GM12878 (cell line): ENCODE data around the gene BCL11A. TPM values are rescaled to one million over a fixed set of nuclear protein-coding genes. Genes with fewer than 3 reads are reported as not detected.

Experiments used
- ATAC-seq: fragments of 200-7000 bp; cut with Tn5 transposase; 3 replicates; pipeline ENCODE4 v1.9.1; 2020; ENCODE audit warnings: mild to moderate bottlenecking, moderate library complexity
- BruUV-seq: library from RNA; stranded (reverse); fragments of 400-500 nt; replicated peaks from 2 replicates; lab custom pipeline; 2021; lab: Mats Ljungman, UMichigan
- CTCF ChIA-PET: fragments of 300-600 bp; sonication (Branson Sonifier 250); formaldehyde crosslinking; extraction: SDS; loops from one replicate; lab custom pipeline; 2021; ENCODE audit warnings: inconsistent platforms; lab: Yijun Ruan, JAX
- POLR2A ChIA-PET: fragments of 350-600 bp; formaldehyde crosslinking; extraction: SDS; loops from one replicate; lab custom pipeline; 2021; ENCODE audit warnings: inconsistent platforms; lab: Charles Lee
- RAD21 ChIA-PET: fragments of 300-600 bp; sonication (Branson Sonifier 250); formaldehyde crosslinking; loops from one replicate; lab custom pipeline; 2023; ENCODE audit warnings: antibody characterized with exemption; ENCODE audit not compliant: unreplicated experiment; lab: Charles Lee
- SMC1A ChIA-PET: fragments of 300-600 bp; sonication (Branson Sonifier 250); formaldehyde crosslinking; loops from one replicate; lab custom pipeline; 2023; ENCODE audit not compliant: unreplicated experiment, uncharacterized antibody; lab: Charles Lee
- DNase-seq: peaks from one replicate; pipeline ENCODE4 v3.0.0-alpha.2; 2011; ENCODE audit warnings: low read depth, low spot score
- FAIRE-seq: peaks from 3 replicates; lab custom pipeline; 2011; peaks lifted over from hg19 to GRCh38; lab: Jason Lieb, UNC
- H2AFZ ChIP-seq: 2 replicates; pipeline ENCODE4 v1.6.0; 2011; ENCODE audit warnings: low read depth, low read length, control low read depth; ENCODE audit not compliant: control insufficient read depth
- H3K27ac ChIP-seq: 2 replicates; pipeline ENCODE4 v1.5.1; 2011; ENCODE audit warnings: control low read depth; ENCODE audit not compliant: control insufficient read depth, insufficient read depth
- H3K27me3 ChIP-seq, 2 experiments: replicated peaks in 1 of 2; 2 replicates each; pipeline versions ENCODE4 v1.6.0 to v1.6.1; 2011; ENCODE audit warnings: low read length in 1 of 2; ENCODE audit not compliant: control insufficient read depth in 2 of 2, insufficient read depth in 2 of 2
- H3K36me3 ChIP-seq, 2 experiments: 2 replicates each; pipeline ENCODE4 v1.5.1; 2011; ENCODE audit warnings: low read length in 1 of 2; ENCODE audit not compliant: control insufficient read depth in 2 of 2, insufficient read depth in 2 of 2
- H3K4me1 ChIP-seq: 2 replicates; pipeline ENCODE4 v1.6.1; 2011; ENCODE audit warnings: mild to moderate bottlenecking, low read length, moderate library complexity, mixed read lengths; ENCODE audit not compliant: control insufficient read depth, insufficient read depth
- H3K4me2 ChIP-seq: 2 replicates; pipeline ENCODE4 v1.6.0; 2011; ENCODE audit warnings: control low read depth; ENCODE audit not compliant: control insufficient read depth, insufficient read depth
- H3K4me3 ChIP-seq: fragments of 200-600 bp; sonication (generic); 2 replicates; pipeline ENCODE4 v1.5.1; 2016
- H3K79me2 ChIP-seq: 2 replicates; pipeline ENCODE4 v1.6.0; 2011; ENCODE audit warnings: low read length; ENCODE audit not compliant: control insufficient read depth, insufficient read depth
- H3K9ac ChIP-seq: 2 replicates; pipeline ENCODE4 v1.8.0; 2011; ENCODE audit warnings: low read length, control low read depth, mixed read lengths; ENCODE audit not compliant: control insufficient read depth, insufficient read depth
- H3K9me3 ChIP-seq: replicated peaks from 3 replicates; pipeline ENCODE4 v1.5.1; 2011; ENCODE audit warnings: mild to moderate bottlenecking, low read length; ENCODE audit not compliant: control insufficient read depth, insufficient read depth
- H4K20me1 ChIP-seq: 2 replicates; pipeline ENCODE4 v1.6.0; 2011; ENCODE audit not compliant: control insufficient read depth, insufficient read depth
- CHD4 ChIP-seq: fragments of 200-600 bp; sonication (generic); IDR thresholded peaks from 2 replicates; pipeline ENCODE4 v1.6.1; 2016; ENCODE audit warnings: mild to moderate bottlenecking
- HDGF ChIP-seq: fragments of 450-650 bp; IDR thresholded peaks from 2 replicates; pipeline ENCODE4 v1.6.1; 2016; ENCODE audit warnings: antibody characterized with exemption
- MEF2B ChIP-seq: fragments of 450-650 bp; IDR thresholded peaks from 2 replicates; pipeline ENCODE4 v1.6.1; 2018; ENCODE audit warnings: mild to moderate bottlenecking, moderate library complexity; ENCODE audit not compliant: partially characterized antibody, poor library complexity, severe bottlenecking
- MYB ChIP-seq: fragments of 150-350 bp; IDR thresholded peaks from 2 replicates; pipeline ENCODE4 v1.6.1; 2014; ENCODE audit warnings: mild to moderate bottlenecking, low read depth, low read length, borderline replicate concordance
- MYC ChIP-seq: IDR thresholded peaks from 2 replicates; pipeline ENCODE4 v1.6.1; 2011; ENCODE audit warnings: mild to moderate bottlenecking, low read length, moderate library complexity, inconsistent platforms; ENCODE audit not compliant: insufficient read depth, insufficient replicate concordance, insufficient read length, severe bottlenecking
- NFIC ChIP-seq: IDR thresholded peaks from 2 replicates; pipeline ENCODE4 v1.6.1; 2012; ENCODE audit warnings: low read depth, mild to moderate bottlenecking, inconsistent platforms, low read length, moderate library complexity
- NFYB ChIP-seq: IDR thresholded peaks from 2 replicates; pipeline ENCODE4 v1.6.1; 2011; ENCODE audit warnings: low read depth, mild to moderate bottlenecking, low read length, improper control_type of control experiment, moderate library complexity; ENCODE audit not compliant: insufficient read depth
- PML ChIP-seq: IDR thresholded peaks from 2 replicates; pipeline ENCODE4 v1.6.1; 2012; ENCODE audit warnings: low read length, inconsistent platforms
- TBL1XR1 ChIP-seq: IDR thresholded peaks from 2 replicates; pipeline ENCODE4 v1.6.1; 2012; ENCODE audit warnings: low read depth, low read length, improper control_type of control experiment
- TCF3 ChIP-seq: IDR thresholded peaks from 2 replicates; pipeline ENCODE4 v1.6.1; 2012; ENCODE audit warnings: low read depth, mild to moderate bottlenecking, low read length, borderline replicate concordance; ENCODE audit not compliant: insufficient read depth
- ZBED1 ChIP-seq: IDR thresholded peaks from 2 replicates; pipeline ENCODE4 v1.6.1; 2016; ENCODE audit warnings: borderline replicate concordance
- ZZZ3 ChIP-seq: IDR thresholded peaks from 2 replicates; pipeline ENCODE4 v1.6.1; 2011; ENCODE audit warnings: low read depth; ENCODE audit not compliant: control insufficient read depth, insufficient read length
- WGBS: methylation state at CpG from one replicate; pipeline ENCODE4 v1.1.6; 2016; ENCODE audit warnings: low lambda C conversion rate; ENCODE audit not compliant: insufficient replicate concordance, insufficient coverage; ENCODE audit errors: missing lambda C conversion rate; 5-methylcytosine and 5-hydroxymethylcytosine counted together
- in situ Hi-C: fragments of 300-500 bp; cut with MboI; formaldehyde crosslinking; loops from 9 replicates; pipeline ENCODE4 v1.14.3; 2018; ENCODE audit warnings: mixed read lengths
- intact Hi-C: fragments of 100-400 bp; cut with micrococcal nuclease; formaldehyde crosslinking; loops from one replicate; pipeline ENCODE4 v1.14.2; 2022; ENCODE audit not compliant: unreplicated experiment
- polyA plus RNA-seq, 11 experiments: library from polyadenylated mRNA; depleted of rRNA in 4 of 11; unstranded in 6 of 11; stranded (reverse) in 5 of 11; fragments of >200 nt; fragmentation: Nextera tagmentation in 4 of 11; fragmentation: Illumina TruSeq in 1 of 11; extraction: Ambion mirVana in 4 of 11; extraction: Trizol in 1 of 11; gene quantifications; 1 replicate in 1 of 11; 2 replicates in 10 of 11; pipeline versions ENCODE4 v1.2.1 to v1.2.3, GENCODE V29; 2011 to 2016; ENCODE audit warnings: inconsistent platforms in 2 of 11, missing spikeins in 2 of 11, low read depth in 1 of 11
- total RNA-seq, 4 experiments: library from RNA; depleted of rRNA in 3 of 4; stranded (reverse); fragments of >200 nt in 3 of 4; fragmentation: Illumina TruSeq in 1 of 4; extraction: Trizol in 1 of 4; gene quantifications; 2 replicates each; pipeline versions ENCODE4 v1.2.1 to v1.2.3, GENCODE V29; 2013 to 2021

The BCL11A gene
- total and polyA plus RNA-seq, 10 of the 15 experiments (the other 5 are each of a cell fraction or from before 2014, with no cell fraction given): 7.5 to 26.6 (median 11.1) TPM; not detected in 1

DNA sequence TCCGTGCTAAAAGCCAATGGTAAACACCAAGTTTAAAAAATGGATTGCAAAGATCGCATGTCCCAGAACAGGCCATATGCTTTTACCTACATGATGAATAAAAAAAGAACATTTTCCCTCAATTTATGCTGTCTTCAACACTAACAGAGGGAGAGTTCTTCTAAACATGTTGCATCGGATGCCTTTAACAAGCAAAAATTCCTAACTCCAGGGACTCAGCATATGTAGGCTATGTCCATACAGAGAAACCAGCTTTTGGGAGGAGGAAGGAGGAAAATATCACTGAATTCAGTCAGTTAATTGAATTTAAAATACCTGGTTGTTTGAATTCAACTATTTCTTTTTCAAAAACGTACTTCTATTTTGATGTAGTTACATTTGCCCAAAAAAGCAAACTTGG lies 28.6 kb downstream of the BCL11A start:
- no peak overlapping the region for H3K27ac ChIP-seq
- peaks cover 70% of the 10 kb centered on the region for H3K79me2 ChIP-seq
- no peaks in the 10 kb centered on the region; the same call in 1 of the 2 replicates for H4K20me1 ChIP-seq
- RAD21 ChIA-PET: no interaction called here
- CTCF ChIA-PET: interaction anchor here (1.2 kb wide), 1 partner anchor 9 kb away, joined by 6 read pairs; no protein-coding TSS in a partner anchor
- no peak overlapping the region for H3K4me3 ChIP-seq
- peaks cover 44% of the 10 kb centered on the region for H3K4me1 ChIP-seq
- SMC1A ChIA-PET: interaction anchor here (0.7 kb wide), 1 partner anchor 8 kb away, joined by 3 read pairs; no protein-coding TSS in a partner anchor
- no peaks in the 10 kb centered on the region for H3K9me3 ChIP-seq
- TF ChIP-seq ZZZ3: no peak
- no peak for TF ChIP-seq PML
- TF ChIP-seq MYB: no peak
- TF ChIP-seq TCF3: no peak
- no peak for TF ChIP-seq MYC
- TF ChIP-seq CHD4: no peak
- TF ChIP-seq HDGF: no peak
- TF ChIP-seq NFIC: no peak
- TF ChIP-seq TBL1XR1: no peak
- no peak for TF ChIP-seq MEF2B
- no peak for TF ChIP-seq NFYB
- TF ChIP-seq ZBED1: no peak
- TF ChIP-seq, all 136 proteins: peak for 0
- POLR2A ChIA-PET: no interaction called here
- FAIRE-seq: no peak
- intact Hi-C loops (no loop called here), in situ Hi-C loops (no loop called here)
- no peak for ATAC-seq
- no TSS peak for BruUV-seq
- DNase-seq: no peak
- Histone ChIP-seq H3K36me3 (peaks cover 0 to 7% of the 10 kb centered on the region in 2 experiments; a peak in 1 of 4 replicates), H2AFZ (no peak overlapping the region), H3K27me3 (no peaks in the 10 kb centered on the region), H3K4me2 (no peak overlapping the region), H3K9ac (no peak overlapping the region)
- 92% methylated on average over 4 of the region's 4 CpGs for WGBS
